HUDEP-2 (cell line): ENCODE measurements around the gene CHCHD6.

Experiments
- DNase-seq, 76 experiments: peaks; one replicate each; lab custom pipeline; 2025; ENCODE audit not compliant: unreplicated experiment in 76 of 76; lab: John Stamatoyannopoulos, UW

CHCHD6 gene

DNA sequence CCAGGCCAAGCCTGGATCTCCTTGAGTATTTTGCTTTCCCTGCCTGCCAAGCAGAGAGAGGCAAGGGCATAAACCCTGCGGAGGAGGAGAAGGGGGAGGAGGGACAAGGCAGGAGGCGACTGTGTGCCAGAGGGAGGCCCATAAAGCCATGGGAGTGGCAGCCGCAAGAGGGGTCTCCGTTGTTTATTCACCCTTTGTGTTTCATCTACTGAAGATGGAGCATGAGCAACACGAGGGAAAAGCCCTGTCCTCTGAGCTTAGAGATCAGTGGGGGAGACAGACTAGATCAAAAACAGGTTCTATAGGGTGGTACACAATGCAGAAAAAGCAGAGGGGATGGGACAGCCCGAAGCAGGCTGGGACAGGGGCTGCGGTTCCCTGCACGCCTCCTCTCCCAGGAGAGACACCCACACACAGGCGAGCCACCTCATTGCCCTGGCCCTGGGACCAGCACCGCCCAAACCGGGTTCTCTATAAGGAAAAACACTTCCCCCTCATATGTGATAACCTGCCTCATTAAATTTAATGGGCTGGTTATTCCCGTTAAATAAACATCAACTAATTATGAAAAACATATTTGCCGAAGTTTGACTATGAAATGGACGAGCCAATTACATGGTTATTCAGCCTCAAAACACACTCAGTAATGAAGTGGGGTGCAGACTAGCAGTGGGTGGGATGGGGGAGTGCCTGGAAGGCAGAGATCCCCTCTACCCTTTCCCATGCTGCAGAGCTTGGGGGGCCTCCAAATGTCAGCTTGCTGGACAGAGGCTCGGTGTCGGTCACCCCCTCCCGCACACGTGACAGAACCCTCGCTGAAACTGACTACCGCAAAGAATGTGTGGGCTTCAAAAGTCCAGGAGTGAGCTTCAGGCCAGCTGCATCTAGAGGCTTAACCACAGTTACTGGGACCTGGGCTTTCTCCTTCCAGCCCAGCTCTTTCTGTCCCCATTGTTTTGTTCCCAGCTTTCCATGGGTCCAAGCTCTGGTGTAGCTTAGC, 264.7 kb downstream of the CHCHD6 start:
- DNase-seq: no peak

GRCh38 chr3:126969586-126969985, 265.5 kb downstream of the CHCHD6 start:
- no peak for DNase-seq

DNA sequence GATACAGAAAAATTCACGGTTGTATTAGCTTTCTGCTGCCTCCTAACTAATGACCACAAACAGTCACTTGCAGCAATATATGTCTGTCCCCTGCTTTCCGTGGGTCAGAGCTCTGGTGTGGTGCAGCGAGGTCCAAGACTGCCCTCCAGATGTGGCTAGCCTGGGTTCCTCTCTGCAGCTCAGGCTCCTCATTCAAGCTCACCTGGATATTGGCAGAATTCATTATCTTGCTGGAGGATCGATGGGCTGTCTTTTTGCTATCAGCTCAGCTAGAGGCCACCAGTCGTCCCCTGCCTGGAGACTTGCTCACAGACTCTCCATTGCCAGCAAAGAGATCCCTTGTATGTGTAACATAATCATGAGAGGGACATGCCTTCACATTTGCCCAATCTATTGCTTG, 266.1 kb downstream of the CHCHD6 start:
- DNase-seq: no peak

DNA sequence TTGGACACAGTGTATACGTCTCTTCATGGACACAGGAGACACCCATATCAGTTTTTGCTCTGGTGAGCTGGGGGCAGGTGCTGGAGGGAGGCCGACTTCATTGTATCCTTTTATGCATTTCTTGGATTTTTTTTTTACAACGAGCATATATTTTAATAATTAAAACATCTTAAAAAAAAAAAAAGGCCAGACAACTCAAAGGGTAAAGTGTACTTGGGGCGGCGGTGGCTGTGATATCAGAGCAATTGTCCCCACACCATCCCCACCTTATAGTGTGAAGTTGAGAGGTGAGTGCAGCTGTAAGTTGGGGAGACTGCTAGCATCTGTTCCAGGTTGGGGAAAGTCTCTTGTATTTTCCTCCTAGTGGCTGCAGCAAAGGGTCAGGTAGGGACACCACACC, 266.9 kb downstream of the CHCHD6 start:
- no peak for DNase-seq

DNA sequence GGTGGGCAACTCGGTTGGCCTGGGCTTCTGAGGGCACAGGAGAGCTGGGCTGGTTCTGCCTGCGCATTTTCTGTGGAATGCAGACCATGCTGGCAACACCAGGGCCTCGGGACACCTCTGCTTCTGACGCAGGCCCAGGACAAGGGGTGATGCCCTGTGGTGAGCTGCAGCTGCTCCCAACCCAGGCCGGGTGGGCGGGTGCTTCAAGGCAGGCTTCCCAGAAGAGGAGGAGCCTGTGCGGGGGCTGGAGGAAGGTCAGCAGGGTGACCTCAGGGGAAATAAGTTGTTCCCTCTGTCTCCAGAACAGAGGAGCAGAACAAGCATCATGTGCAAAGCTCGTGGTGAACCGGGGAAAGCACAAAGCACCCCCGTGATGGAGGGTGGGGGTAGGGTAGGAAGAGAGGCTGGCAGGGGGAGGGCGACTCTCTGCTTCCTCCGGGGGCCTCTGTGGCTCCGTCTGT, 267.9 kb downstream of the CHCHD6 start:
- DNase-seq: peak in 1 of 76 experiments; percentile 25

DNA sequence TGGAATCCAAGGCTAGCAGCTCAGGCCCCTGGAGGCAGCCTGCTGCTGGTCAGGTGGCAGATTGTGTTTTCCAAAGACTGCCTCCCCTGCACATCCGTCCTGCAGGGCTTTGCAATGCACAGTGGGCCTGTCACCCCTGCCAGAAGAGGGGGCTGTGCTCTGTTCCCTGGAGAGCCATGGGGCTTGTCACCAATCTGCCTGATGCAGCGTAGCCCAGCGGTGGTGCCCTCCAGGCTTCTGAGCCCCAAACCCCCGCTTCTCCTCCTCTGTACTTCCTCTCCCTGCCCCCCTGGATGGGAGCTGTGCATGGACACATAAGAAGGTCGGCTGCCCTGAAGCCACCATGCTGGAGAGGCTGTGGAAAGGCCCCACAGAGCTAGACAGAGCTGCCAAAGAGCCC, 268.8 kb downstream of the CHCHD6 start:
- no peak for DNase-seq

DNA sequence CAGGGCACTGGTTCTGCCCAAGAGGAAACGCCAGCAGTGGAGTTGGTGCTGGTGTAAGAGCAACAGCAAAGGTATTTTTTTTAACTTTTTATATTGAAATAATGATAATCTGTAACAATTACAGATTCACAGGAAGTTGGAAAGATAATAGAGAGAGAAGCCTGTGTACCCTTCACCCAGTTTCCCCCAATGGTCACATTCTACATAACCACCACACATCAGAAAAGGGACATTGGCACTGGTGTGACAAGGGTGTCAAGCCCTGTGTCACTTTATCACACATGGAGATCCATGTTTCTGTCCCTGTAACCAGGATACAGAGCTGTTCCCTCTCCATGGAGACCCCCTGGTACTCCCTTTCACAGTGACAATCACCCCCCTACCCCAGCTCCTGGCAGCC, 269.8 kb downstream of the CHCHD6 start:
- DNase-seq: no peak

DNA sequence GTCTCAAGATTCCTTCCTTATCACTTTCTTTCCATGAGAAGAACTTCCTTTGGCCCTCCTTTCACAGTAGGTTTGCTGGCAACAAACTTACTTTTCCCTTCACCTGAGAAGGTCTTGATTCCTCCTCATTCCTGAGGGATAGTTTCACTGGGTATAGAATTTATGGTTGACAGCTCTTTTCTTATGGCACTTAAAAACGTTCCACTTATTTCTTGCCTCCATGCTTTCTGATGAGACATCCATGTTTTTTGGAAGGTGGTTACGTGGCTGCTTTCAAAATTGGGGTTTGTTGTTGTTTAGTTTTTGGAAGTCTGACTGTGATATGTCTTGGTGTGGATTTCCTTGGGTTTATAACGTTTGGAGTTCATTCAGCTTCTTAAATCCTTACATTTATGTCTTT, 270.7 kb downstream of the CHCHD6 start:
- DNase-seq: no peak

DNA sequence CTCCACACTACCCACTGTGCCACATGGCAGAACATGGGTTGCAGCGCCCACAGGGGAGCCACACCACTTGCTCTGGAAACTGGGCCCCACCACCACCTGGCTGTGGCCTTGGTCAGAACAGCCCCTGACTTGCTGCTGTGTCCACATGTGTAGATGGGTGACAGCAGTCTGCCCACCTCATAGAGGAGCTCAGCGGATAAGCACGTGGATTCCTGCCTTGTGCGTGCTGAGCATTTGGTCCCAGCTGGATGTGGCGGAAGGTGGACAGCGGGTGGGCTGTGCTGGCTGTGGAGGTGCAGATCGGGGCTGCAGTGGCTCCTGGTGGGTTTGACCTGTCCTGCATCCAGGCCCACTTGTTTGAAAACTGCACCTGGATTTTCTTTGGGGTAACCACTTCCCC, 272.9 kb downstream of the CHCHD6 start:
- no peak for DNase-seq

DNA sequence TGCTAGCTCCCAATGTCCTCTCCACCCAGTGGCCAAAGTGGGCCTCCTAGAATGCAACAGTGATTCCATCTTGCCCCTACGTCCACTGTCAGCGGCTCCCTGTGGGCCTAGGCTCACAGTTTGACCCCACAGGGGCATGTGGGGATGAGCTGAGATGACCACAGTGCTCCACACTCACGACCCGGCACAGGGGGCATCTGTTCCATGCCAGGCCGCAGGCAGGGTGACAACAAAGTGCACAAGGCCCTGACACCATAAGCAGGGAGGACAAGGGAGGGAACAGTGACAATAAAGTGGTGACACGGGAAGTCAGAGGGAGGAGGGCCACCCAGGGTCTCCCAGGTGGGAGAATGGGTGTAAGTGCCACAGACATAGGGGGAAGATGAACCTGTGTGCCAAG, 273.8 kb downstream of the CHCHD6 start:
- no peak for DNase-seq

DNA sequence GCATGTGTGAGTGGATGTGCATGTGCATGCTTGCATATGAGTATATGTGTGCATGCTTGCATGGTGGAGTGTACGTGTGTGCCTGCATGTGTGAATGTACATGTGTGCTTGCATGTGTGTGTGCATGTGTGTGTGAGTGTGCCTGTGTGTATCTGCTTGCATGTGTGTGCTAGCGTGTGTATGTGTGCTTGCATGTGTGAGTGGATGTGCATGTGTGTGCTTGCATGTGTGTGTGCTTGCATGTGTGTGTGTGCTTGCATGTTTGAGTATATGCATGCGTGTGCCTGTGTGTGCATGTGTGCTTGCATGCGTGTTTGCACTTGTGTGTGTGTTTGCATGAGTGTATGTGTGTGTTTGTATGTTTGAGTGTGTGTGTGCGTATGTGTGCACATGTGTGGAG, 274.3 kb downstream of the CHCHD6 start:
- no peak for DNase-seq

- DNase-seq: no peak
Observed at GRCh38 chr3:126979046-126979628, 275.1 kb downstream of the CHCHD6 start.

DNA sequence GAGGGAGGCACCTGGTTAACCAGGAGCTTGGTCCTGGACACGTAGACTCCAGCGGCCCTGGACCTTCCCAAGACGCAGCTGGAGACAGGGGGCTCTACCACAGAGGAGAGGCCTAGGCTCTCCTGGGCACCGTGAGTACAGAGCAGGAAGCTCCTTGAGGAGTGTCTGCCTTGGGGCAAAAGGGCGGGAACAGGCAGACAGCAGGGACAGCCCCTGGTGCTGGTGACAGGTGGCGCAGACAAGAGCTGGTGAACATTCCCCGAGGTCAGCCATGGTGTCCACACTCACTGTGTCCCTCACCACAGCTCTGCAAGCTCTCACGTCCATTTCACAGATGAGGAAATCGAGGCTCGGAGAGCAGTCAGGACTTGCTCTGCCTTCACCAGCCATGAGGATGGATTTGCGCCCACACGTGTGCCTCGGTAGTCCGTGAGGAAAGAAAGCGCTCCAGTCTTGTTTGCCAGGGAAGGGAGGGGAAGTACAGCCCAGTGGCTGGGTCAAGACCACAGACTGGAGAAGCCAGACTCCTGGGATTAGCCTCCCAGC, 276.3 kb downstream of the CHCHD6 start:
- no peak for DNase-seq

DNA sequence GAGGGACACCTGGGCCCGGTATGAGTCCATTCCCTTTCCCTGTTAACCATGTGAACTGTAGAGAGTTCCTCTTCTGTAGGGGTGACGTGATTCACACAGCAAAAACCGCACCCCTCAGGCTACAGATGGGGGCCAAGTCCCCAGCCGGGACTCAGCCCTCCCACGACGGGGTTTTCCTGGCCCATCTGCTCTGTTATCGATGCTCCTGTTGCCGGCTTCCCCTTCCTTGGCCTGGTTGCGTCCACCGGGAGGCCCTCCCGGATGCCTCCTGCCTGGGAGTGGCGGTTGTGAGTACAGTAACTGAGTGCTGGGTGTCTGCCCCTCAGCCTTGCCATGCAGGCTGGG, 278.1 kb downstream of the CHCHD6 start:
- peak in 1 of 76 experiments; percentile 46 for DNase-seq

DNA sequence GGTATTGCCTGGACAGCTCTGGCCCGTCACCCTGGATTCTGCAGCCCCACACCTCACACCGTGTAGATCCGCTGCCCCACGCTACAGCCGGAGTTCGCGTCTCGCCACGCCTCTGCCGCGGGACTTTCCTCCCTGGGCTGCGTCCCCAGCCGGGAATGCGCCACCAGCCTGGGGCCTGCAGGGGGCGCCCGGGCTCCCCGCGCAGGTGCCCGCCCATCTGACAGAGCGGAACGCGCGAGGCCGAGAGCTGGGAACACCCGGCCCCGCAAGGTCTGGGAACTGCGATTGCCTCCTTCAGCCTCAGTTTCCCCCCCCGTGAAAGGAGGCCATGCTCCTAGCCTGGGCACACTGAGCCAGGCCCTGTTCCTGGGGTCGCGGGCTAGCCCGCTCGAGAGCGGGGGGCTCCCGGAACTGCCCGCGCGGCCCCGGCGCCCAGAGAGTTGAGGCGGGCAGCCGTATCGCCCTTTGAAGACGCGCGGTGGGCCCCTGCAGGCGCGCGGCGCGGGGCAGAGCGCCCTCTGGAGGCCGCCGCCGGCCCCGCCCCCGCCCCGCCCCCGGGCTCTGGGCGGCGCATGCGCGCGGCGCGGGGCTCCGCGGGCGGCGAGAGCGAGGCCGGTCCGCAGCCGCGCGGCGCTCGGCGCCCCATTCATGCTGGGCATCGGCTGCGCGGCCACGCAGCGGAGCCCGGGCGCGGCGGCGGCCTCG, 278.6 kb downstream of the CHCHD6 start, which contains the start of gene PLXNA1:
Gene PLXNA1, plus strand, starts transcription at position 645 of the 705 bp plus-strand sequence. CDS start 5,479 bp downstream, outside the sequence.
- peak in 72 of 76 experiments; percentile 3 to 94 (median 68) for DNase-seq

GRCh38 chr3:126983276-126983652, 279.2 kb downstream of the CHCHD6 start:
- DNase-seq: no peak

- DNase-seq: peak in 4 of 76 experiments; percentile 2 to 10 (median 7)
Observed at GRCh38 chr3:126983653-126984390, 279.8 kb downstream of the CHCHD6 start.

GRCh38 chr3:126984391-126985131, 280.5 kb downstream of the CHCHD6 start:
- DNase-seq: peak in 1 of 76 experiments; percentile 11

DNA sequence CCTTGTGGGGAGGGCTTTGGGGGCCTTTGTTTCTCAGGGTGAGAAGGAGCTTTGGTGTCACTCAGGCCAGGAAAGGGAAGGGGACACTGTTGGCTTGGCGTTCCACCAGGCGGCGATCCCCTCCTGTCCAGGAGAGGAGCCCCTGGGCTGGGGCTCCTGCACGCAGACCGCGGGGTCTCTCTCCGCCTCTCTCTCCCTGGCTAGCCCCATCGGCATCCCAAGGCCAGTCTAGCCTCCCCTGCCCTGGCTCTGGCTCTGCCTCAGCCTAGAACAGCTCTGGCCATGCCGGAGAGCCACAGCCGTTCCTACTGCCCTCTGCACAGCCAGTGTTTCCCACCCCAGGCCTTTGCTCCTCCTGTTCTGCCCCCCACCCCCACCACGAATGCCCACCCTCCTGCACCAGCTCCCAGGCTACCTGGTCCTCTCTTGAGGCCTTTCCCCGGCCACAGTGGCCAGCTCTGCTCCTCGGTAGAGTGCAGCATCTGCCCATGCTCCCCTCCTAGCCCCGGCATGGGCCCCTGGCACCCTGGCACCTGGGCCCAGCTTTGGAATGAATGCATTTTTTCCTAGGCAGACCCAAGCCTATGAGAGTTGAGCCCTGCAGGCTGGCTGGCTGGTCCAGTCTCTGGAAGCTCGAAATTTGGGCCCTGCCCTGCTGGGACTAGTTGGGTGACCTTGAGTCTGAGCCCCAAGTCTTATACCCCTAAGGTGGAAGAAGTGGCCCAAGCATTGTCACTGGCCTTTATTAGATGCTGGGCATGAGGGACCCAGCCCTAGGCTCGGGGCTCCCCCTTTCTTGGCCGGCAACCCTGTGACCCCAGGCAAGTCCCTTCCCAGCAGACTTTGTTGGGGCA, 281.3 kb downstream of the CHCHD6 start:
- peak in 1 of 76 experiments; percentile 28 for DNase-seq
